NCI-H2227 treated with DMSO at 0.1 percent for 48 hours (cell line): Measurements from ENCODE around the gene DLG2.

ENCODE experiments used
- DNase-seq: peaks from one replicate; lab custom pipeline; 2025; lab: John Stamatoyannopoulos, UW

DLG2 gene

GRCh38 chr11:84775503-84775902 is 851.6 kb downstream of the DLG2 start:
- DNase-seq, result no peak

- DNase-seq, result no peak
Measured at GRCh38 chr11:84763931-84764330, 863.2 kb downstream of the DLG2 start.

- no peak for DNase-seq
Measured at GRCh38 chr11:84757711-84758110, 869.4 kb downstream of the DLG2 start.

- no peak for DNase-seq
Measured at GRCh38 chr11:84751371-84751770, 875.8 kb downstream of the DLG2 start.

- no peak for DNase-seq
Measured at GRCh38 chr11:84747871-84748270, 879.3 kb downstream of the DLG2 start.

GRCh38 chr11:84740050-84740449 is 887.1 kb downstream of the DLG2 start:
- no peak for DNase-seq

- DNase-seq, result no peak
Measured at GRCh38 chr11:84724256-84724655, 902.9 kb downstream of the DLG2 start.

- no peak for DNase-seq
Measured at GRCh38 chr11:84722583-84723108, 904.5 kb downstream of the DLG2 start.

- no peak for DNase-seq
Measured at GRCh38 chr11:84721561-84721961, 905.6 kb downstream of the DLG2 start.

- peak; percentile 7 for DNase-seq
Measured at GRCh38 chr11:84720706-84721402, 906.3 kb downstream of the DLG2 start.

- no peak for DNase-seq
Measured at GRCh38 chr11:84719935-84720577, 907.1 kb downstream of the DLG2 start.

GRCh38 chr11:84714316-84714780 is 912.8 kb downstream of the DLG2 start:
- no peak for DNase-seq

- DNase-seq, result no peak
Measured at GRCh38 chr11:84691830-84692229, 935.3 kb downstream of the DLG2 start.

GRCh38 chr11:84687433-84687832 is 939.7 kb downstream of the DLG2 start:
- no peak for DNase-seq

GRCh38 chr11:84686716-84687115 is 940.4 kb downstream of the DLG2 start:
- DNase-seq, result no peak

- no peak for DNase-seq
Measured at GRCh38 chr11:84685976-84686375, 941.2 kb downstream of the DLG2 start.

GRCh38 chr11:84685149-84685548 is 942.0 kb downstream of the DLG2 start:
- no peak for DNase-seq

- peak; percentile 26 for DNase-seq
Measured at GRCh38 chr11:84681456-84681855, 945.7 kb downstream of the DLG2 start.

GRCh38 chr11:84675396-84676025 is 951.6 kb downstream of the DLG2 start:
- DNase-seq, result no peak

GRCh38 chr11:84673753-84674152 is 953.4 kb downstream of the DLG2 start:
- no peak for DNase-seq

- no peak for DNase-seq
Measured at GRCh38 chr11:84671325-84671999, 955.7 kb downstream of the DLG2 start.

GRCh38 chr11:84663731-84664130 is 963.4 kb downstream of the DLG2 start:
- DNase-seq, result no peak
